ENCODE measurements around the gene DDX47.
"Not testable (repeated sequence)": the region's sequence is repeated elsewhere in the genome, so short reads cannot be mapped to it uniquely, and the experiment has no call there.

Gene DDX47

GRCh38 chr12:12796171-12796570 is 17.0 kb upstream of the DDX47 start:
- in situ Hi-C loops (cut with MboI; ENCODE audit: low sequenced_read_pairs, unreplicated experiment) = loop anchor here (25.0 kb wide), 1 partner anchor 416 kb away; no protein-coding TSS in a partner anchor
- DNase-seq (ENCODE audit: low spot score) = no peak
- TF ChIP-seq CTCF (IDR thresholded peaks at IDR 0.05; ENCODE audit: borderline replicate concordance, control extremely low read depth, extremely low read depth, insufficient read depth, missing control alignments) = no peak

- in situ Hi-C loops (cut with MboI; ENCODE audit: low sequenced_read_pairs, unreplicated experiment) = loop anchor here (25.0 kb wide), 1 partner anchor 415 kb away; no protein-coding TSS in a partner anchor
- DNase-seq (ENCODE audit: low spot score) = no peak
- TF ChIP-seq CTCF (IDR thresholded peaks at IDR 0.05; ENCODE audit: borderline replicate concordance, control extremely low read depth, extremely low read depth, insufficient read depth, missing control alignments) = no peak
These were observed 16.0 kb upstream of the DDX47 start for GRCh38 chr12:12796928-12797793.

GRCh38 chr12:12797794-12798152 is 15.4 kb upstream of the DDX47 start:
- in situ Hi-C loops (cut with MboI; ENCODE audit: low sequenced_read_pairs, unreplicated experiment) = loop anchor here (25.0 kb wide), 1 partner anchor 415 kb away; no protein-coding TSS in a partner anchor
- DNase-seq (ENCODE audit: low spot score) = no peak
- no peak for TF ChIP-seq CTCF (IDR thresholded peaks at IDR 0.05; ENCODE audit: borderline replicate concordance, control extremely low read depth, extremely low read depth, insufficient read depth, missing control alignments)

- in situ Hi-C loops (cut with MboI; ENCODE audit: low sequenced_read_pairs, unreplicated experiment) = loop anchor here (25.0 kb wide), 1 partner anchor 414 kb away; no protein-coding TSS in a partner anchor
- no peak for DNase-seq (ENCODE audit: low spot score)
- no peak for TF ChIP-seq CTCF (IDR thresholded peaks at IDR 0.05; ENCODE audit: borderline replicate concordance, control extremely low read depth, extremely low read depth, insufficient read depth, missing control alignments)
These were observed 14.7 kb upstream of the DDX47 start for GRCh38 chr12:12798480-12798879.

GRCh38 chr12:12799163-12799920 is 13.8 kb upstream of the DDX47 start:
- DNase-seq (ENCODE audit: low spot score) = no peak
- TF ChIP-seq CTCF (IDR thresholded peaks at IDR 0.05; ENCODE audit: borderline replicate concordance, control extremely low read depth, extremely low read depth, insufficient read depth, missing control alignments) = no peak
- in situ Hi-C loops (cut with MboI; ENCODE audit: low sequenced_read_pairs, unreplicated experiment) = loop anchor here (25.0 kb wide), 1 partner anchor 413 kb away; no protein-coding TSS in a partner anchor

- no peak for TF ChIP-seq CTCF (IDR thresholded peaks at IDR 0.05; ENCODE audit: borderline replicate concordance, control extremely low read depth, extremely low read depth, insufficient read depth, missing control alignments)
- no peak for DNase-seq (ENCODE audit: low spot score)
- in situ Hi-C loops (cut with MboI; ENCODE audit: low sequenced_read_pairs, unreplicated experiment) = no loop called here
These were observed 12.6 kb upstream of the DDX47 start for GRCh38 chr12:12800406-12801180.

- in situ Hi-C loops (cut with MboI; ENCODE audit: low sequenced_read_pairs, unreplicated experiment); DNase-seq (ENCODE audit: low spot score): not testable (repeated sequence)
These were observed 11.5 kb upstream of the DDX47 start for GRCh38 chr12:12801656-12802055.

Measured in GM13976 (cell line).